ENCODE data around the gene OR52B6.
"Not testable (repeated sequence)": the region's sequence is repeated elsewhere in the genome, so short reads cannot be mapped to it uniquely, and the experiment has no call there.

OR52B6 gene

GRCh38 chr11:5580577-5580976 lies at the start of gene OR52B6:
TSS of gene OR52B6 (plus strand) at chr11:5580877. CDS start at chr11:5580877, 0 bp downstream.
- DNase-seq (ENCODE audit: low read depth in 2 of 2) = no peak

- DNase-seq (ENCODE audit: low read depth in 2 of 2) = no peak
Measured at GRCh38 chr11:5531053-5531831, 49.4 kb upstream of the OR52B6 start.

- DNase-seq (ENCODE audit: low read depth in 2 of 2) = no peak
Measured at GRCh38 chr11:5534046-5534445, 46.6 kb upstream of the OR52B6 start.

GRCh38 chr11:5536482-5536881 lies 44.2 kb upstream of the OR52B6 start:
- no peak for DNase-seq (ENCODE audit: low read depth in 2 of 2)

GRCh38 chr11:5541427-5541826 lies 39.2 kb upstream of the OR52B6 start:
- DNase-seq (ENCODE audit: low read depth in 2 of 2) = no peak

GRCh38 chr11:5546457-5546856 lies 34.2 kb upstream of the OR52B6 start:
- DNase-seq (ENCODE audit: low read depth in 2 of 2) = no peak

- DNase-seq (ENCODE audit: low read depth in 2 of 2) = no peak
Measured at GRCh38 chr11:5547982-5548381, 32.7 kb upstream of the OR52B6 start.

- no peak for DNase-seq (ENCODE audit: low read depth in 2 of 2)
Measured at GRCh38 chr11:5548440-5548839, 32.2 kb upstream of the OR52B6 start, which contains the start of gene OR52H1. TSS of gene OR52H1 (minus strand) at chr11:5548540. CDS start at chr11:5545505, 3,035 bp downstream.

- no peak for DNase-seq (ENCODE audit: low read depth in 2 of 2)
Measured at GRCh38 chr11:5550440-5551095, 30.1 kb upstream of the OR52B6 start.

GRCh38 chr11:5553343-5553742 lies 27.3 kb upstream of the OR52B6 start:
- DNase-seq (ENCODE audit: low read depth in 2 of 2) = no peak

GRCh38 chr11:5556596-5557188 lies 24.0 kb upstream of the OR52B6 start:
- DNase-seq (ENCODE audit: low read depth in 2 of 2) = no peak

GRCh38 chr11:5557751-5558150 lies 22.9 kb upstream of the OR52B6 start:
- DNase-seq (ENCODE audit: low read depth in 2 of 2) = no peak

GRCh38 chr11:5564259-5565019 lies 16.2 kb upstream of the OR52B6 start:
- DNase-seq (ENCODE audit: low read depth in 2 of 2) = no peak

GRCh38 chr11:5574654-5575053 lies 6.0 kb upstream of the OR52B6 start:
- no peak for DNase-seq (ENCODE audit: low read depth in 2 of 2)

- no peak for DNase-seq (ENCODE audit: low read depth in 2 of 2)
Measured at GRCh38 chr11:5575152-5575551, 5.5 kb upstream of the OR52B6 start.

GRCh38 chr11:5577101-5577500 lies 3.6 kb upstream of the OR52B6 start:
- DNase-seq (ENCODE audit: low read depth in 2 of 2) = no peak

- DNase-seq (ENCODE audit: low read depth in 2 of 2) = no peak
Measured at GRCh38 chr11:5581014-5581413, 337 bp downstream of the OR52B6 start.

GRCh38 chr11:5584458-5584857 lies 3.8 kb downstream of the OR52B6 start:
- not testable (repeated sequence) for DNase-seq (ENCODE audit: low read depth in 2 of 2)

- not testable (repeated sequence) for DNase-seq (ENCODE audit: low read depth in 2 of 2)
Measured at GRCh38 chr11:5589906-5590305, 9.2 kb downstream of the OR52B6 start.

GRCh38 chr11:5591613-5592012 lies 10.9 kb downstream of the OR52B6 start:
- DNase-seq (ENCODE audit: low read depth in 2 of 2) = no peak

- DNase-seq (ENCODE audit: low read depth in 2 of 2) = no peak
Measured at GRCh38 chr11:5592615-5593014, 11.9 kb downstream of the OR52B6 start.

GRCh38 chr11:5593146-5593545 lies 12.5 kb downstream of the OR52B6 start:
- no peak for DNase-seq (ENCODE audit: low read depth in 2 of 2)

Measured in activated CD8-positive, alpha-beta memory T cell treated with anti-CD3 and anti-CD28 coated beads for 4 hours (primary cell).